Panc1 (cell line): ENCODE results near the gene CCNL2. TPM values are rescaled to one million over a fixed set of nuclear protein-coding genes. Genes with fewer than 3 reads are reported as not detected.

Experiments
- ATAC-seq: fragments of 200-7000 bp; cut with Tn5 transposase; 2 replicates; pipeline ENCODE4 v1.9.1; 2020; ENCODE audit warnings: mild to moderate bottlenecking, moderate library complexity
- BruUV-seq: library from RNA; stranded (reverse); fragments of 400-500 nt; replicated peaks from 2 replicates; lab custom pipeline; 2021; lab: Mats Ljungman, UMichigan
- CTCF ChIA-PET: fragments of 300-600 bp; sonication (Branson Sonifier 250); formaldehyde crosslinking; loops from one replicate; lab custom pipeline; 2022; ENCODE audit warnings: antibody characterized with exemption; lab: Charles Lee
- POLR2A ChIA-PET: fragments of 300-600 bp; sonication (Branson Sonifier 250); formaldehyde crosslinking; loops from one replicate; lab custom pipeline; 2022; ENCODE audit warnings: antibody characterized with exemption; lab: Charles Lee
- DNase-seq: peaks from one replicate; pipeline ENCODE4 v3.0.0-alpha.2; 2010; ENCODE audit warnings: low read depth, low spot score
- H3K27ac ChIP-seq: 2 replicates; pipeline ENCODE4 v1.5.1; 2011; ENCODE audit warnings: mild to moderate bottlenecking, low read length, inconsistent platforms
- H3K27me3 ChIP-seq: fragments of 200-500 bp; sonication (Bioruptor generic); 2 replicates; pipeline ENCODE4 v1.6.0; 2014; ENCODE audit warnings: low read length, inconsistent platforms; ENCODE audit not compliant: control insufficient read depth, insufficient read depth
- H3K36me3 ChIP-seq: fragments of 200-500 bp; sonication (Bioruptor generic); 2 replicates; pipeline ENCODE4 v1.5.1; 2014; ENCODE audit warnings: inconsistent platforms, mild to moderate bottlenecking, low read length, moderate library complexity; ENCODE audit not compliant: control insufficient read depth, insufficient read depth
- H3K4me1 ChIP-seq: 2 replicates; pipeline ENCODE4 v1.5.1; 2011; ENCODE audit warnings: inconsistent platforms, mild to moderate bottlenecking, low read length, moderate library complexity; ENCODE audit not compliant: control insufficient read depth, insufficient read depth
- H3K4me3 ChIP-seq, 2 experiments: 2 replicates each; pipeline ENCODE4 v1.5.1; 2011 to 2012; ENCODE audit warnings: low read depth in 2 of 2, low read length in 2 of 2, mild to moderate bottlenecking in 2 of 2, inconsistent platforms in 1 of 2, moderate library complexity in 1 of 2
- H3K9me3 ChIP-seq: fragments of 200-500 bp; sonication (Bioruptor generic); 2 replicates; pipeline ENCODE4 v1.5.1; 2014; ENCODE audit warnings: low read depth, mild to moderate bottlenecking, inconsistent platforms, low read length, moderate library complexity; ENCODE audit not compliant: control insufficient read depth, insufficient read depth
- POLR2AphosphoS5 ChIP-seq: IDR thresholded peaks from 2 replicates; pipeline ENCODE4 v1.6.1; 2012; ENCODE audit warnings: mild to moderate bottlenecking, low read depth, low read length, moderate library complexity
- SIN3A ChIP-seq: IDR thresholded peaks from 2 replicates; pipeline ENCODE4 v1.6.1; 2012; ENCODE audit warnings: low read depth, mild to moderate bottlenecking, low read length, moderate library complexity, borderline replicate concordance; ENCODE audit not compliant: insufficient read depth
- TCF7L2 ChIP-seq: IDR thresholded peaks from 2 replicates; pipeline ENCODE4 v1.6.1; 2011; ENCODE audit warnings: mild to moderate bottlenecking, low read depth, low read length, inconsistent platforms
- in situ Hi-C: cut with HindIII; loops from 2 replicates; pipeline ENCODE4 v1.10.0; 2016; ENCODE audit warnings: low sequenced_read_pairs, low pct_unique_long_range_greater_than_20kb
- intact Hi-C: fragments of 100-400 bp; cut with micrococcal nuclease; formaldehyde crosslinking; loops from one replicate; pipeline ENCODE4 v1.10.0; 2022; ENCODE audit not compliant: unreplicated experiment
- total RNA-seq: library from RNA; stranded (reverse); gene quantifications from one replicate; pipeline ENCODE4 v1.2.1, GENCODE V29; 2021; ENCODE audit not compliant: unreplicated experiment
- TF ChIP-seq, protein P1 (sequence below): fragments of 450-650 bp; IDR thresholded peaks from 2 replicates; pipeline ENCODE4 v1.5.1; 2017; ENCODE audit warnings: mild to moderate bottlenecking
- TF ChIP-seq, protein P2 (sequence below), 2 experiments: IDR thresholded peaks; 2 replicates each; pipeline ENCODE4 v1.6.1; 2011 to 2012; ENCODE audit warnings: low read depth in 2 of 2, control low read depth in 1 of 2, low read length in 1 of 2, mild to moderate bottlenecking in 1 of 2, moderate library complexity in 1 of 2; ENCODE audit not compliant: insufficient read depth in 1 of 2

CCNL2 gene
- total RNA-seq, 1 experiment from 2014 or later: 297 TPM

DNA sequence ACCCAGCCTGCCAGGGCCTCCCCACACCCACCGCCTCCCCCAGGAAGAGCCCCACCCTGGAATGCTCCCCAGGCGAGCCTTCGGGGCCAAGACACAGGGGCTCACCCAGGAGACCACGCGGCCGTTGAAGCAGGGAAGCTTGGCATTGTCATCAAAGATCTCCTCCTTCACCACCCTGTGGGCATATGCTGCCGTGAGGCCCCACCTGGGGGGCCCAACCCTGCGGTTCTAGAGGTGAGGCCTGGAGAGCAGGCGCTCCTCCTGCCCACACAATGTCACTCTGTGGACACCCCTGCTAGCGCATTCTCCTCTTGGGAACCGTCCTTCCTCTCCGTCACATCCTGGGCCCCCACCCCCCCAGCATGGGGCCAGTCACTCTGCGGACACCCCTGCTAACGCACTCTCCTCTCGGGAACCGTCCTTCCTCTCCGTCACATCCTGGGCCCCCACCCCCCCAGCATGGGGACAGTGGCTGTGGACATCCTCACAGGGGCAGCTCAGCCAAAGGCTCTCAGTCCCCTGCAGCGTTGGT lies 56.5 kb downstream of the CCNL2 start:
- no peaks in the 10 kb centered on the region for H3K27me3 ChIP-seq
- H3K4me3 ChIP-seq: no peak overlapping the region
- H3K27ac ChIP-seq: no peak overlapping the region
- H3K4me1 ChIP-seq: peaks cover 40% of the 10 kb centered on the region
- DNase-seq (no peak), ATAC-seq (no peak)
- H3K36me3 ChIP-seq: no peaks in the 10 kb centered on the region
- no TSS peak for BruUV-seq
- ChIA-PET CTCF (no interaction called here), POLR2A (no interaction called here)
- intact Hi-C loops (no loop called here), in situ Hi-C loops (no loop called here)
- no peaks in the 10 kb centered on the region for H3K9me3 ChIP-seq
- TF ChIP-seq, protein P1, sequence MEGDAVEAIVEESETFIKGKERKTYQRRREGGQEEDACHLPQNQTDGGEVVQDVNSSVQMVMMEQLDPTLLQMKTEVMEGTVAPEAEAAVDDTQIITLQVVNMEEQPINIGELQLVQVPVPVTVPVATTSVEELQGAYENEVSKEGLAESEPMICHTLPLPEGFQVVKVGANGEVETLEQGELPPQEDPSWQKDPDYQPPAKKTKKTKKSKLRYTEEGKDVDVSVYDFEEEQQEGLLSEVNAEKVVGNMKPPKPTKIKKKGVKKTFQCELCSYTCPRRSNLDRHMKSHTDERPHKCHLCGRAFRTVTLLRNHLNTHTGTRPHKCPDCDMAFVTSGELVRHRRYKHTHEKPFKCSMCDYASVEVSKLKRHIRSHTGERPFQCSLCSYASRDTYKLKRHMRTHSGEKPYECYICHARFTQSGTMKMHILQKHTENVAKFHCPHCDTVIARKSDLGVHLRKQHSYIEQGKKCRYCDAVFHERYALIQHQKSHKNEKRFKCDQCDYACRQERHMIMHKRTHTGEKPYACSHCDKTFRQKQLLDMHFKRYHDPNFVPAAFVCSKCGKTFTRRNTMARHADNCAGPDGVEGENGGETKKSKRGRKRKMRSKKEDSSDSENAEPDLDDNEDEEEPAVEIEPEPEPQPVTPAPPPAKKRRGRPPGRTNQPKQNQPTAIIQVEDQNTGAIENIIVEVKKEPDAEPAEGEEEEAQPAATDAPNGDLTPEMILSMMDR: no peak
- TF ChIP-seq, protein P2, sequence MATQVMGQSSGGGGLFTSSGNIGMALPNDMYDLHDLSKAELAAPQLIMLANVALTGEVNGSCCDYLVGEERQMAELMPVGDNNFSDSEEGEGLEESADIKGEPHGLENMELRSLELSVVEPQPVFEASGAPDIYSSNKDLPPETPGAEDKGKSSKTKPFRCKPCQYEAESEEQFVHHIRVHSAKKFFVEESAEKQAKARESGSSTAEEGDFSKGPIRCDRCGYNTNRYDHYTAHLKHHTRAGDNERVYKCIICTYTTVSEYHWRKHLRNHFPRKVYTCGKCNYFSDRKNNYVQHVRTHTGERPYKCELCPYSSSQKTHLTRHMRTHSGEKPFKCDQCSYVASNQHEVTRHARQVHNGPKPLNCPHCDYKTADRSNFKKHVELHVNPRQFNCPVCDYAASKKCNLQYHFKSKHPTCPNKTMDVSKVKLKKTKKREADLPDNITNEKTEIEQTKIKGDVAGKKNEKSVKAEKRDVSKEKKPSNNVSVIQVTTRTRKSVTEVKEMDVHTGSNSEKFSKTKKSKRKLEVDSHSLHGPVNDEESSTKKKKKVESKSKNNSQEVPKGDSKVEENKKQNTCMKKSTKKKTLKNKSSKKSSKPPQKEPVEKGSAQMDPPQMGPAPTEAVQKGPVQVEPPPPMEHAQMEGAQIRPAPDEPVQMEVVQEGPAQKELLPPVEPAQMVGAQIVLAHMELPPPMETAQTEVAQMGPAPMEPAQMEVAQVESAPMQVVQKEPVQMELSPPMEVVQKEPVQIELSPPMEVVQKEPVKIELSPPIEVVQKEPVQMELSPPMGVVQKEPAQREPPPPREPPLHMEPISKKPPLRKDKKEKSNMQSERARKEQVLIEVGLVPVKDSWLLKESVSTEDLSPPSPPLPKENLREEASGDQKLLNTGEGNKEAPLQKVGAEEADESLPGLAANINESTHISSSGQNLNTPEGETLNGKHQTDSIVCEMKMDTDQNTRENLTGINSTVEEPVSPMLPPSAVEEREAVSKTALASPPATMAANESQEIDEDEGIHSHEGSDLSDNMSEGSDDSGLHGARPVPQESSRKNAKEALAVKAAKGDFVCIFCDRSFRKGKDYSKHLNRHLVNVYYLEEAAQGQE (IDR thresholded peaks at IDR 0.05; ENCODE audit: insufficient read depth in 1 of 2, low read depth in 2 of 2, low read length in 1 of 2): no peak
- TF ChIP-seq SIN3A: no peak
- no peak for TF ChIP-seq TCF7L2
- no peak for TF ChIP-seq POLR2AphosphoS5

DNA sequence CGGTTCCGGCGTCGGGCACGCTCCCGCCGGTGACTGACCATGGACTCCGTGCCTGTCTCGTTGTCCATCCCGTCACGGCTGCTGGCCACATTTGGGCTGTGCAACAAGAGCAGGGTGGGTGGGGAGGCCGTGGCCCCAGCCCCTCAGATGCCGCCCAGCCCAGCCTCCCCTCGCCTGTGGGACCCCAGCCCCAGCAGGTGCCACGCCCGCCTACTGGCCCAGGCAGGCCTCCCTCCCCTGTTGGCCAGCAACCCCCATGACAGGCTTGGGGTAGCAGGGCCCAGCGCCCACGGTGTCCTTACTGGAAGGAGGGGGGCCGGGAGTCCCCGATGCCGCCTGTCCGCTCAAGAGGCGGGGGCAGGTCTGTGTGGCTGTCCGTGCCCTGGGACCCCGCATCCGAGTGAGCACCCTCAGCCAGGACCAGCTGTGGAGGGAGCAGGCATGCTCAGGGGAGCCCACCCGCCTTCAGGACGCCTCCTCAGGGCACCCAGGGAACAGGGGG lies 57.0 kb downstream of the CCNL2 start:
- Histone ChIP-seq H3K27me3 (no peaks in the 10 kb centered on the region), H3K9me3 (no peaks in the 10 kb centered on the region), H3K4me3 (no peak overlapping the region), H3K27ac (no peak overlapping the region), H3K36me3 (no peaks in the 10 kb centered on the region), H3K4me1 (peaks cover 39% of the 10 kb centered on the region)
- TF ChIP-seq TCF7L2: no peak
- TF ChIP-seq, protein P2 (IDR thresholded peaks at IDR 0.05; ENCODE audit: insufficient read depth in 1 of 2, low read depth in 2 of 2, low read length in 1 of 2): no peak
- TF ChIP-seq, protein P1: no peak
- no peak for TF ChIP-seq POLR2AphosphoS5
- TF ChIP-seq SIN3A: no peak
- in situ Hi-C loops: no loop called here
- no TSS peak for BruUV-seq
- CTCF ChIA-PET: no interaction called here
- no peak for DNase-seq
- no peak for ATAC-seq
- POLR2A ChIA-PET: no interaction called here
- intact Hi-C loops: no loop called here
